Activated gamma-delta T cell treated with Interleukin-2 at 50 U/mL for 16 hours (primary cell): Measurements from ENCODE around the gene C1QTNF4.
"Not testable (repeated sequence)": the region's sequence is repeated elsewhere in the genome, so short reads cannot be mapped to it uniquely, and the experiment has no call there.

Experiments
- DNase-seq: peaks from one replicate; pipeline ENCODE4 v3.0.0-alpha.2; 2020

Gene C1QTNF4

GRCh38 chr11:47593934-47594855 is at the start of gene C1QTNF4:
TSS of gene C1QTNF4 (minus strand) at chr11:47594411. CDS start at chr11:47590810, 3,601 bp downstream.
- no peak for DNase-seq

GRCh38 chr11:47642099-47642855 is 48.1 kb upstream of the C1QTNF4 start, which contains the start of gene MTCH2:
TSS of gene MTCH2 (minus strand) at chr11:47642559. CDS start at chr11:47642465, 94 bp downstream.
- peak; percentile 95 for DNase-seq

GRCh38 chr11:47641600-47642098 is 47.4 kb upstream of the C1QTNF4 start:
- DNase-seq: no peak

- DNase-seq: not testable (repeated sequence)
Observed at GRCh38 chr11:47640506-47640905, 46.3 kb upstream of the C1QTNF4 start.

GRCh38 chr11:47636331-47636730 is 42.1 kb upstream of the C1QTNF4 start:
- DNase-seq: not testable (repeated sequence)

- DNase-seq: no peak
Observed at GRCh38 chr11:47631473-47631872, 37.3 kb upstream of the C1QTNF4 start.

- DNase-seq: no peak
Observed at GRCh38 chr11:47628026-47628425, 33.8 kb upstream of the C1QTNF4 start.

- DNase-seq: no peak
Observed at GRCh38 chr11:47626234-47626633, 32.0 kb upstream of the C1QTNF4 start.

- DNase-seq: no peak
Observed at GRCh38 chr11:47620836-47621378, 26.7 kb upstream of the C1QTNF4 start.

- DNase-seq: no peak
Observed at GRCh38 chr11:47617417-47617809, 23.2 kb upstream of the C1QTNF4 start.

GRCh38 chr11:47616726-47617416 is 22.7 kb upstream of the C1QTNF4 start:
- DNase-seq: no peak

- no peak for DNase-seq
Observed at GRCh38 chr11:47615249-47615648, 21.0 kb upstream of the C1QTNF4 start.

GRCh38 chr11:47611348-47611794 is 17.2 kb upstream of the C1QTNF4 start:
- no peak for DNase-seq

GRCh38 chr11:47609675-47610074 is 15.5 kb upstream of the C1QTNF4 start:
- no peak for DNase-seq

- no peak for DNase-seq
Observed at GRCh38 chr11:47607380-47607779, 13.2 kb upstream of the C1QTNF4 start.

GRCh38 chr11:47606731-47607130 is 12.5 kb upstream of the C1QTNF4 start:
- no peak for DNase-seq

- DNase-seq: no peak
Observed at GRCh38 chr11:47605921-47606320, 11.7 kb upstream of the C1QTNF4 start.

- no peak for DNase-seq
Observed at GRCh38 chr11:47603295-47603694, 9.1 kb upstream of the C1QTNF4 start.

- DNase-seq: no peak
Observed at GRCh38 chr11:47599902-47600301, 5.7 kb upstream of the C1QTNF4 start.

- no peak for DNase-seq
Observed at GRCh38 chr11:47595967-47596366, 1.8 kb upstream of the C1QTNF4 start.

GRCh38 chr11:47595029-47595428 is 818 bp upstream of the C1QTNF4 start:
- no peak for DNase-seq

GRCh38 chr11:47593492-47593933 is 698 bp downstream of the C1QTNF4 start:
- DNase-seq: no peak
